ENCODE data around the gene ANKRD13A. TPM values are rescaled to one million over a fixed set of nuclear protein-coding genes. Genes with fewer than 3 reads are reported as not detected.

Gene ANKRD13A
- total RNA-seq, 4 donors from 2014 or later: 19.0 to 29.3 (median 20.5) TPM

DNA sequence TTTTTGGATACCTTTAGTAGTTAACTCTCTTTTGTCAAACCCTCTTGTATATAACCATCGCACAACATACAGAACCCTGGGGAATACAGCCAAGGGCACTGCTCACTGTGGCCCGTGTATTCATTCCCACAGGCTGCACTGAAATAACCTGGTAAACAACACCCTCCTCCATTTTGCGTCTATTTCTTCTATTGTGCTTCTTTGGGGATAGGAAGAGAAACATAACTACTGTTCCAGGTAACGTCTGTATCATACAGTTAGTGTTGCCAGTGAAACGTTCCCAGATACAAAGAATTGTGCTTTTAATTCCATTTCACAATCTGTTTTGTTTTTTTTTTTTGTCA lies 39.5 kb downstream of the ANKRD13A start:
- peak overlapping the region; percentile 41 to 63 (median 52) for H3K27ac ChIP-seq
- no peak overlapping the region for H3K4me3 ChIP-seq
- in situ Hi-C loops (cut with MboI; ENCODE audit: low sequenced_read_pairs in 4 of 4) (no loop called here), intact Hi-C loops (cut with DNase I; ENCODE audit: low total_unique reads) (no loop called here)
- TF ChIP-seq POLR2A (IDR thresholded peaks at IDR 0.05) (no peak), CTCF (IDR thresholded peaks at IDR 0.05 in 4 of 5, conservative IDR thresholded peaks at IDR 0.05 in 1 of 5) (no peak)
- H3K4me1 ChIP-seq: peaks cover 47 to 54% of the 10 kb centered on the region in 2 donors
- H3K9me3 ChIP-seq: no peaks in the 10 kb centered on the region
- no peaks in the 10 kb centered on the region for H3K27me3 ChIP-seq
- peaks cover 0 to 10% of the 10 kb centered on the region in 2 donors for H3K36me3 ChIP-seq
- ATAC-seq (no peak), DNase-seq (no peak)

DNA sequence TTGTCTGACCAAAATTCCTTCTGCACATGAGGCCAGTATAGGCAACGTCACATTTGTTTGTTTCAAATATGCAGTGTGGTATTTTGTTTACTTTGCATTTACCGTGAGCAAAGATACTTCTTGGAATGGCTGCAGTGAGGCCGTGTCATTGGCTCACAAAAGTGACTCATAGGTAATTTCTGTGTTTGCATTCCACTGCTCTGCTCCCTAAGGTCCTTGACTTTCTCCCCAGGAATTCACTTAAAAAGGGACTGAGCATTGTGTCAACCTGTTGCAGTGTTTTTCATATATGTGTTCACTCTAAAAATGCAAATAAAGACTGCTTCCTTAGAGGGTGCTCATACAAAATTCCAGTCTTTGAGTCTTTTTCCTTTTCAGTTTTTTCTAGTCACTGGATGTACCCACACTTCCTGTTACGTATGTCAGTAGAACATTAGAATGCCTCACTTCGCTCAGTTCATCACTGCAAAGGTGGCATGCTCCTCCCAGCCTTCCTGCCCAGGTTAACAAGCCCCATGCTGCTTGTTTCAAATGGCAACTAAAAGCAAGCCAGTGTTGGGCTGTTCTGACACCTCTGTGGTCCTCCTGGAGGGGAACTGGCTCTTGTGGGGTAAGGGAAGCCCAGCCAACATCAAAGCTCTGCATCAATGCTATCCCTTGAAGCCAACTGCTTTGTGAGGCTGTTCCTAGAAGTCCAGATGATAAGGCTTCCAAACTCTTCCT lies 40.0 kb downstream of the ANKRD13A start:
- peaks cover 0 to 5% of the 10 kb centered on the region in 2 donors for H3K36me3 ChIP-seq
- ATAC-seq (peak; percentile 25 to 35), DNase-seq (no peak)
- intact Hi-C loops (cut with DNase I; ENCODE audit: low total_unique reads): no loop called here
- in situ Hi-C loops (cut with MboI; ENCODE audit: low sequenced_read_pairs in 4 of 4): no loop called here
- H3K4me1 ChIP-seq: peaks cover 47 to 54% of the 10 kb centered on the region in 2 donors
- no peaks in the 10 kb centered on the region for H3K9me3 ChIP-seq
- H3K27ac ChIP-seq: peak overlapping the region; percentile 41 to 63 (median 52)
- H3K4me3 ChIP-seq: no peak overlapping the region
- H3K27me3 ChIP-seq: no peaks in the 10 kb centered on the region
- no peak for TF ChIP-seq CTCF (IDR thresholded peaks at IDR 0.05 in 4 of 5, conservative IDR thresholded peaks at IDR 0.05 in 1 of 5)
- no peak for TF ChIP-seq POLR2A (IDR thresholded peaks at IDR 0.05)

GRCh38 chr12:110042264-110042663 lies 43.0 kb downstream of the ANKRD13A start:
- no peak for TF ChIP-seq POLR2A (IDR thresholded peaks at IDR 0.05)
- peaks cover 47 to 52% of the 10 kb centered on the region in 2 donors for H3K4me1 ChIP-seq
- H3K36me3 ChIP-seq: no peaks in the 10 kb centered on the region
- intact Hi-C loops (cut with DNase I; ENCODE audit: low total_unique reads): loop anchor here (2.0 to 10.0 kb wide), 3 partner anchors 43 to 243 kb away; partner anchors contain the start of genes ANKRD13A and ATP2A2
- no peak overlapping the region for H3K4me3 ChIP-seq
- no peaks in the 10 kb centered on the region for H3K27me3 ChIP-seq
- ATAC-seq (peak; percentile 96 to 97), DNase-seq (peak; percentile 74 to 85)
- peak overlapping the region; percentile 74 to 84 (median 80) for H3K27ac ChIP-seq
- no peaks in the 10 kb centered on the region for H3K9me3 ChIP-seq
- in situ Hi-C loops (cut with MboI; ENCODE audit: low sequenced_read_pairs in 4 of 4): no loop called here

DNA sequence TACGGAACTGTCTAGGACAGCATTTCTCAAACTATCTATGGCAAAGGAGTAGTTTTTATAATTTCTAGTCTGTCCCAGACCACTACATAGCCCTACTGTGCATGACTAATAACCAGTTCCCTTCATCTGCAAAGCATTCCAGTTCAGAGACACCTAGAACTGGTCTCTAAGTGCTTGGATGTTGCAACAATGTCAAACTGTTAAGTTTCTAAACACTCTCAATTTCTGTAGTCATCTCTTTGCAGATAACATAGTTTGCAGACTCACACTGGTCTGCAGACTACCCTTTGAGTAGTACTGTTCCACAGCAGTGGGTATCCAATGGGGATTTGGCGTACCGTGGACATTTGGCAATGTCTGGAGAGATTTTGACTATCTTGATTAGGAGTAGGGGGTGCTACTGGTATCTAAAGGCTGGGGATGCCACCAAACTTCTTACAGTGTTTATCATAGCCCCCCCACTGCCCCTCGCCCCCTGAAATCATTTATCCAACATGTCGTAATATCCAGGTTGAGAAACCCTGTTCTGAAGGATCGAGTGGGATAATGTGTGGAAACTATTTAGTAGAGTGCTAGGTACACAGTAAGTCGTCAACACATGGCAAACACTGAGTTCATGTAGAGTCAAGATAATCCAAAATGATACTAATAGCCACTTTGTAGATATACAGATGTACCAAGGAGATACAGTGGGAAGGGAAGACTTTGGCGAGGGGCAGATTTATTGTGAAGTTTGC lies 47.4 kb downstream of the ANKRD13A start:
- no peaks in the 10 kb centered on the region for H3K36me3 ChIP-seq
- H3K9me3 ChIP-seq: no peaks in the 10 kb centered on the region
- H3K4me3 ChIP-seq: no peak overlapping the region
- intact Hi-C loops (cut with DNase I; ENCODE audit: low total_unique reads) (loop anchor here (10.0 kb wide), 1 partner anchor 238 kb away; the partner anchor contains the start of gene ATP2A2), in situ Hi-C loops (cut with MboI; ENCODE audit: low sequenced_read_pairs in 4 of 4) (no loop called here)
- no peak overlapping the region for H3K27ac ChIP-seq
- H3K4me1 ChIP-seq: peaks cover 29 to 33% of the 10 kb centered on the region in 2 donors
- TF ChIP-seq CTCF (IDR thresholded peaks at IDR 0.05 in 4 of 5, conservative IDR thresholded peaks at IDR 0.05 in 1 of 5) (no peak), POLR2A (IDR thresholded peaks at IDR 0.05) (no peak)
- ATAC-seq (no peak), DNase-seq (no peak)
- H3K27me3 ChIP-seq: no peaks in the 10 kb centered on the region
